Vagina (tissue), 2 donors: ENCODE measurements around the gene MBLAC1. TPM values are rescaled to one million over a fixed set of nuclear protein-coding genes. Genes with fewer than 3 reads are reported as not detected.
"Not testable (repeated sequence)": the region's sequence is repeated elsewhere in the genome, so short reads cannot be mapped to it uniquely, and the experiment has no call there.

Source experiments
- DNase-seq, 2 donors: peaks; one replicate each; pipeline ENCODE4 v3.0.0-alpha.2; 2017; ENCODE audit errors: extremely low spot score in 2 of 2
- H3K27ac ChIP-seq: fragments of 200-600 bp; sonication (generic); one replicate; pipeline ENCODE4 v1.5.1; 2019
- H3K27me3 ChIP-seq: fragments of 200-600 bp; sonication (generic); one replicate; pipeline ENCODE4 v1.5.1; 2019
- H3K36me3 ChIP-seq, 2 donors: fragments of 200-600 bp; sonication (generic); one replicate each; pipeline ENCODE4 v1.5.1; 2017 to 2019
- H3K4me1 ChIP-seq: fragments of 200-600 bp; sonication (generic); one replicate; pipeline ENCODE4 v1.5.1; 2019
- H3K4me3 ChIP-seq, 2 donors: fragments of 200-600 bp; sonication (generic); 1 replicate in 1 of 2; 2 replicates in 1 of 2; pipeline ENCODE4 v1.5.1; 2016 to 2019
- H3K9me3 ChIP-seq: fragments of 200-600 bp; sonication (generic); one replicate; pipeline ENCODE4 v1.5.1; 2019
- CTCF ChIP-seq, 3 experiments: fragments of 450-650 bp in 2 of 3; fragments of 200-600 bp in 1 of 3; sonication (generic) in 1 of 3; IDR thresholded peaks; one replicate each; pipeline ENCODE4 v1.5.1; 2017 to 2019; ENCODE audit warnings: antibody characterized with exemption in 3 of 3, mild to moderate bottlenecking in 2 of 3, moderate library complexity in 2 of 3
- POLR2A ChIP-seq, 2 donors: fragments of 450-650 bp; IDR thresholded peaks; one replicate each; pipeline ENCODE4 v1.6.1; 2017; ENCODE audit warnings: antibody characterized with exemption in 2 of 2, mild to moderate bottlenecking in 2 of 2, moderate library complexity in 2 of 2
- POLR2AphosphoS5 ChIP-seq, 2 donors: sonication (generic); formaldehyde crosslinking; IDR thresholded peaks; one replicate each; pipeline ENCODE4 v1.9.0; 2017; ENCODE audit warnings: antibody characterized with exemption in 2 of 2, mild to moderate bottlenecking in 2 of 2, low read depth in 1 of 2; ENCODE audit not compliant: insufficient read depth in 1 of 2
- intact Hi-C: fragments of 100-400 bp; cut with DNase I; formaldehyde crosslinking; loops from one replicate; pipeline ENCODE4 v1.15.1; 2023
- total RNA-seq: library from RNA; depleted of rRNA; stranded (reverse); fragments of >200 nt; gene quantifications from one replicate; pipeline ENCODE4 v1.2.3, GENCODE V29; 2016

Gene MBLAC1
- total RNA-seq, 1 donor from 2014 or later = 2.9 TPM

GRCh38 chr7:100132126-100132525 is 5.4 kb downstream of the MBLAC1 start:
- TF ChIP-seq CTCF (IDR thresholded peaks at IDR 0.05) (no peak), POLR2AphosphoS5 (IDR thresholded peaks at IDR 0.05; ENCODE audit: insufficient read depth in 1 of 2, low read depth in 1 of 2) (no peak), POLR2A (IDR thresholded peaks at IDR 0.05) (no peak)
- DNase-seq = no peak
- H3K4me3 ChIP-seq = no peak overlapping the region
- no peaks in the 10 kb centered on the region for H3K9me3 ChIP-seq
- no peaks in the 10 kb centered on the region for H3K36me3 ChIP-seq
- intact Hi-C loops = loop anchor here (10.0 kb wide), 1 partner anchor 83 kb away; the partner anchor contains the start of gene PVRIG
- no peak overlapping the region for H3K27ac ChIP-seq
- H3K4me1 ChIP-seq = peaks cover 22% of the 10 kb centered on the region
- H3K27me3 ChIP-seq = no peaks in the 10 kb centered on the region

- Histone ChIP-seq H3K4me1 (peaks cover 21% of the 10 kb centered on the region), H3K9me3 (no peaks in the 10 kb centered on the region), H3K4me3 (no peak overlapping the region), H3K36me3 (no peaks in the 10 kb centered on the region), H3K27ac (no peak overlapping the region), H3K27me3 (no peaks in the 10 kb centered on the region)
- intact Hi-C loops = loop anchor here (10.0 kb wide), 1 partner anchor 82 kb away; the partner anchor contains the start of gene PVRIG
- no peak for DNase-seq
- peak; percentile 35 to 73 (median 51) for TF ChIP-seq CTCF (IDR thresholded peaks at IDR 0.05)
- TF ChIP-seq POLR2A (IDR thresholded peaks at IDR 0.05) = no peak
Observed at GRCh38 chr7:100132697-100133151, 6.0 kb downstream of the MBLAC1 start.

GRCh38 chr7:100137851-100138760 is 11.3 kb downstream of the MBLAC1 start:
- intact Hi-C loops = loop anchor here (10.0 kb wide), 1 partner anchor 77 kb away; the partner anchor contains the start of gene PVRIG
- H3K4me1 ChIP-seq = no peaks in the 10 kb centered on the region
- no peak for DNase-seq
- no peak overlapping the region for H3K27ac ChIP-seq
- no peaks in the 10 kb centered on the region for H3K36me3 ChIP-seq
- H3K27me3 ChIP-seq = no peaks in the 10 kb centered on the region
- no peak overlapping the region for H3K4me3 ChIP-seq
- no peak for TF ChIP-seq POLR2A (IDR thresholded peaks at IDR 0.05)
- no peak for TF ChIP-seq POLR2AphosphoS5 (IDR thresholded peaks at IDR 0.05; ENCODE audit: insufficient read depth in 1 of 2, low read depth in 1 of 2)
- no peak for TF ChIP-seq CTCF (IDR thresholded peaks at IDR 0.05)
- H3K9me3 ChIP-seq = no peaks in the 10 kb centered on the region

- Histone ChIP-seq H3K4me1 (no peaks in the 10 kb centered on the region), H3K9me3 (no peaks in the 10 kb centered on the region), H3K27ac (no peak overlapping the region), H3K4me3 (no peak overlapping the region), H3K36me3 (no peaks in the 10 kb centered on the region), H3K27me3 (no peaks in the 10 kb centered on the region)
- DNase-seq = no peak
- TF ChIP-seq POLR2AphosphoS5 (IDR thresholded peaks at IDR 0.05; ENCODE audit: insufficient read depth in 1 of 2, low read depth in 1 of 2) (no peak), CTCF (IDR thresholded peaks at IDR 0.05) (no peak), POLR2A (IDR thresholded peaks at IDR 0.05) (no peak)
- intact Hi-C loops = loop anchor here (10.0 kb wide), 1 partner anchor 53 kb away; no protein-coding TSS in a partner anchor
Observed at GRCh38 chr7:100141555-100141949, 14.8 kb downstream of the MBLAC1 start.

DNA sequence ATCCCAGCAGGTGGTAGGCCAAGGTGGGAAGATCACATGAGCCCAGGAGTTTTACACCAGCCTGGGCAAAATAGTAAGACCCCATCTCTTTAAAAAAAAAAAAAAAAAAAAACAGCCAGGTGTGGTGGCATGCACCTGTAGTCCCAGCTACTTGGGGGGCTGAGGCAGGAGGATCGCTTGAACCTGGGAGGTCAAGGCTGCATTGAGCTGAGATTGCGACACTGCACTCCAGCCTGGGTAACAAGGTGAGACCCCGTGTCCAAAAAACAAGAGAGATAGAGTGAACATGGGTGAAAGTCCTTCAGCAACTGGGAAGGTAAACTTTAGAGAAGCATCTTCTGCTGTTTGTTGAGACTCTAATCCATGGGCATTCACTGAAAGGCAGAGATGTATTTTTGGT is 15.7 kb downstream of the MBLAC1 start:
- H3K4me1 ChIP-seq = no peaks in the 10 kb centered on the region
- H3K36me3 ChIP-seq = no peaks in the 10 kb centered on the region
- DNase-seq = no peak
- H3K27ac ChIP-seq = no peak overlapping the region
- TF ChIP-seq POLR2A (IDR thresholded peaks at IDR 0.05) (no peak), POLR2AphosphoS5 (IDR thresholded peaks at IDR 0.05; ENCODE audit: insufficient read depth in 1 of 2, low read depth in 1 of 2) (no peak), CTCF (IDR thresholded peaks at IDR 0.05) (no peak)
- no peaks in the 10 kb centered on the region for H3K27me3 ChIP-seq
- H3K9me3 ChIP-seq = no peaks in the 10 kb centered on the region
- no peak overlapping the region for H3K4me3 ChIP-seq
- intact Hi-C loops = loop anchor here (10.0 kb wide), 1 partner anchor 52 kb away; no protein-coding TSS in a partner anchor

DNA sequence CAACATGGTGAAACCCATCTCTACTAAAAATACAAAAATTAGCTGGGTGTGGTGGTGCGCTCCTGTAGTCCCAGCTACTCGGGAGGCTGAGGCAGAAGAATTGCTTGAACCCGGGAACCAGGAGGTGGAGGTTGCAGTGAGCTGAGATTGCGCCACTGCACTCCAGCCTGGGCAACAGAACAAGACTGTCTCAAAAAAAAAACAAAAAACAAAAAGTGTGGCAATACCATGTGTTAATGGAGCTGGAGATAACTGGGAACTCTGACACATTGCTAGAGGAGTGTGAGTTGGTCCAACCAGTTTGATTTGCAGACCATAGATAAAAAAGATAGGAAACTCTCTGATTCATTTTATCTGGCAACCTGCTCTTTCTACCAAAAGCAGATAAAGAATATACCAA is 19.6 kb downstream of the MBLAC1 start:
- not testable (repeated sequence) for H3K4me3 ChIP-seq, DNase-seq, H3K27me3 ChIP-seq, H3K9me3 ChIP-seq, H3K27ac ChIP-seq, H3K36me3 ChIP-seq
- intact Hi-C loops = loop anchor here (10.0 kb wide), 1 partner anchor 48 kb away; no protein-coding TSS in a partner anchor
- peaks cover 13% of the 10 kb centered on the region for H3K4me1 ChIP-seq
